HepG2 (cell line): ENCODE results near the gene MCRIP2.

Source experiments
- CTCF ChIP-seq: sonication (generic); formaldehyde crosslinking; IDR thresholded peaks from 2 replicates; pipeline ENCODE4 v1.5.0; 2020; ENCODE audit warnings: mild to moderate bottlenecking, missing genetic modification reagents, moderate library complexity
- HDAC2 ChIP-seq: sonication (generic); formaldehyde crosslinking; IDR thresholded peaks from 2 replicates; pipeline ENCODE4 v1.4.0; 2020; ENCODE audit warnings: missing genetic modification reagents
- NR2C2 ChIP-seq: sonication (generic); formaldehyde crosslinking; IDR thresholded peaks from 2 replicates; pipeline ENCODE4 v1.4.0; 2020; ENCODE audit warnings: missing genetic modification reagents, mild to moderate bottlenecking, moderate library complexity, borderline replicate concordance
- SMC3 ChIP-seq: IDR thresholded peaks from 2 replicates; pipeline ENCODE4 v1.6.1; 2011; ENCODE audit warnings: low read length, improper control_type of control experiment
- YEATS4 ChIP-seq: sonication (generic); formaldehyde crosslinking; IDR thresholded peaks from 2 replicates; pipeline ENCODE4 v1.4.0; 2020; ENCODE audit warnings: missing genetic modification reagents, borderline replicate concordance
- ZMAT5 ChIP-seq: sonication (generic); formaldehyde crosslinking; IDR thresholded peaks from 2 replicates; pipeline ENCODE4 v1.5.0; 2020; ENCODE audit warnings: mild to moderate bottlenecking, low read depth, missing genetic modification reagents, borderline replicate concordance
- ZNF329 ChIP-seq: sonication (generic); formaldehyde crosslinking; IDR thresholded peaks from 2 replicates; pipeline ENCODE4 v1.9.0; 2021; ENCODE audit warnings: low read depth, mild to moderate bottlenecking, missing genetic modification reagents
- ZNF33B ChIP-seq: sonication (generic); formaldehyde crosslinking; IDR thresholded peaks from 2 replicates; pipeline ENCODE4 v1.5.1; 2020; ENCODE audit warnings: mild to moderate bottlenecking, missing genetic modification reagents

- no peak for TF ChIP-seq SMC3
- TF ChIP-seq ZMAT5 (CRISPR knock-in tag): no peak
- TF ChIP-seq NR2C2 (CRISPR knock-in tag): no peak
- TF ChIP-seq YEATS4: no peak
- no peak for TF ChIP-seq CTCF (CRISPR knock-in tag)
- TF ChIP-seq ZNF329 (CRISPR knock-in tag): no peak
- no peak for TF ChIP-seq ZNF33B (CRISPR knock-in tag)
- no peak for TF ChIP-seq HDAC2 (CRISPR knock-in tag)
Measured at GRCh38 chr16:615122-615521, 26.5 kb upstream of the MCRIP2 start.
